ENCODE measurements around the gene MFAP5.
A peak's percentile ranks its signal among the peaks of the same experiment; 100 is the strongest.

MFAP5 gene

DNA sequence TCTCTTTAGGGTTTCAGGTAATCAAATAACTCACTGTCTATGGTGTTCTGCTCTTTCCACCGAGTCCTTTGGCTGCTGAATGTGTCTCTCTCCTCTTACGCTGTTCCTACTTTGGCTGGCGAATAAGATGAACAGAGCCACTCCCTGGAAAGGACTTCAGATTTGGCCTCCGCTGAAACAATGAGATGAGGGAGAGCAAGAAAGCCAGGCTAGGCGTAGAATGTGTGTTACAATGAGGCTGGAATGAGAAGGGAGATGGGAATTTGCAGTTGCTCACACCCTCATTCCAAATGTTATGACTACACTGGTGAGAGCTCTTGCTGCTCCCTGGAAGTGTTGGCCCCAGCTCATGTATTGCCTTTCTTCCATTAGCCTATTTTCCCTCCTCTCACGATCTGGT lies at the start of gene MFAP5:
Gene MFAP5 (minus strand): TSS at position 234 of the 400 bp plus-strand sequence. CDS start 722 bp downstream, outside the sequence.
- DNase-seq = no peak

DNA sequence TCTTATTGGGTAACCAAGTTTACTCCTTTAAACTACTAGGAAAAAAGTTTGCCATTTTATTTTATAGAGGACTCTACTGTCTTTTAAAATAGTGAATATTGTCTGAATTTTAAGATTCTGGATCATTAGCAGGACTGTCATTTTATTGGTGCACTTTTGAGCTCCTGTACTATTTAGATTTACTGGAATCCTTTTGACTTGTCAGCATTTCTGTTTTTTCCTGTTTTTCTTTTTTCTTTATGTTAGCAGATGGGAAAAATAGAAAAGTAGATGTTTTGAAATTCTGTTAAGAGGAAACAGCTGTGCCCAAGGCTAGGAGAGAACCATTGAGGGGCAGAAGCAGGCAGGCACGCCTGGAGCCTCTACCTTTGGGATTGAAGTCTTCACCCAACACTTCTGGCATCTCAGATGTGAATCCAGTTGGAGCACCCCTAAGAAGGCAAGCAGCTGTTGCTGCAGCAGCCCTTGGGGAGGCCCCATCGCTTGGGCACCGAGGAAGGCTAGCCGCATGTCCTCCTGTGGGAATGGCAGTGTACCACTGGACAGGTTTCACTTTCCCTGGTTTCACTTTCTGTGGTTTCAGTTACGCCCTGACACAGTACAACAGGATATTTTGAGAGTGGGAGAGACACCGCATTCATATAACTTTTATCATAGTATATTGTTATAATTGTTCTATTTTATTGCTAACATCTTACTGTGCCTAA lies 46.7 kb upstream of the MFAP5 start:
- no peak for DNase-seq

GRCh38 chr12:8702159-8702558 lies 39.5 kb upstream of the MFAP5 start:
- DNase-seq = no peak

- DNase-seq = no peak
Observed at GRCh38 chr12:8701046-8701660, 38.5 kb upstream of the MFAP5 start.

GRCh38 chr12:8699714-8700113 lies 37.1 kb upstream of the MFAP5 start:
- DNase-seq = no peak

GRCh38 chr12:8698879-8699278 lies 36.3 kb upstream of the MFAP5 start:
- no peak for DNase-seq

- no peak for DNase-seq
Observed at GRCh38 chr12:8698132-8698851, 35.7 kb upstream of the MFAP5 start.

DNA sequence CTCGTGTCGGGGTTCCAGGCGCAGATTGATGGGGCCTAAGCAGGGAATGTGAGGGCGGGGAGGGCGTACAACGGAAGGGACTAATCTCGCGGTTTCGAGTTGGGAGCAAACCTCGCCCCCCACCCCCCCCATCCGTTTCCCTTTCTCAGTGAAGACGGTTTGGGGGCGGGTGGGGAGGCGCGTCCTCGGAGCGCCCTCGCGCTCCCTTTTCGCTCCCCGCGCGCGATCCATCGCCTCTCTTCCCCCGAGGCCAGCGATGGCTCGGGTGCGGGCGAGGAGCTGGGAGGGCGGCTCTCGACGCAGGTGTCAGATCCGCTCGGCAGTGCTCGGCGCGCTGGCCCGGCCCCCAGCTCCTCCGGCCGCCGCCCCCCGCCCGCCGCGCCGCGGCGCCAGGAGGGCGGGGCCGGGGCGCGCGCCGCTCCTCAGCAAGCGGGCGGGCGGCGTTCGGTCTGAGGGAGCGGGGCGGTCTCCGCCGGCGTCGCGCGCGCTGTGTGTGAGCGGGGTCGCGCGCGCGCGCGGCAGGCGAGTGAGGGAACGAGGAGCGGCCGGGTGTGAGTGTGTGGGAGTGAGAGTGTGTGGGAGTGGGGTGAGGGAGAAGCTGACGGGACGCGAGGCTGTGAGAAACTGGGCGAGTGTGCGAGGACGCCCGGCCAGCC lies 35.0 kb upstream of the MFAP5 start, which contains the start of gene RIMKLB:
Gene RIMKLB (plus strand): TSS at position 516 of the 656 bp plus-strand sequence. CDS start 15,876 bp downstream, outside the sequence.
- peak; percentile 60 for DNase-seq

- no peak for DNase-seq
Observed at GRCh38 chr12:8697120-8697475, 34.5 kb upstream of the MFAP5 start.

DNA sequence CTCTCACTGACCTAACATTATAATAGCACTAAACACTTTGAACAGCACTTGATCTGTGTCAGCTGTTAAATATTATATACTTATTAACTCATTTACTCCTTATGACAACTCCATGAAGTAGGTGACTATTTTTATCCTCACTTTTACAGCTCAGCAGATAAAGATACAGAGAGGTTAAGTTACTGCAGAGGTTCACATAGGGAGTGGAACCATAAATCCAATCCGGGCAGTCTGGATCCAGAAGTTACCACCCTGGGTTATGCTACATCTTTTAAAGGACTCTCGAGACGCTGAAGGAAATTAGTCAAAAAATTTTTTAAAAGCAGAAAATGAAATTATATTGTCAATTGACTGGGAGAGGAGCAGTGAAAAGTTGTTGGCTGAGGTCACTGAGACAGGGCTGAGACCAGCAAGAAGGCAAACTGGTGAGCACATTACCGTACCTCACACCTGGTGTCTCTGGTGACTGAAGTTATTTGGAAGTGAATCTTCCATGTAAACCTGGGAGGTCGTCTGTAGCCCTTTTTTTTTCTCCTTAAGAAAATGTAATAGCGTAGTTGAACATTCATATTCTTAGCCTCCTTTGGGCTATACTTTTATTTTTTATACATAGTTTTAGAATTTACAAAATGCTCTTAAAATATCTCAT lies 33.9 kb upstream of the MFAP5 start:
- DNase-seq = no peak

DNA sequence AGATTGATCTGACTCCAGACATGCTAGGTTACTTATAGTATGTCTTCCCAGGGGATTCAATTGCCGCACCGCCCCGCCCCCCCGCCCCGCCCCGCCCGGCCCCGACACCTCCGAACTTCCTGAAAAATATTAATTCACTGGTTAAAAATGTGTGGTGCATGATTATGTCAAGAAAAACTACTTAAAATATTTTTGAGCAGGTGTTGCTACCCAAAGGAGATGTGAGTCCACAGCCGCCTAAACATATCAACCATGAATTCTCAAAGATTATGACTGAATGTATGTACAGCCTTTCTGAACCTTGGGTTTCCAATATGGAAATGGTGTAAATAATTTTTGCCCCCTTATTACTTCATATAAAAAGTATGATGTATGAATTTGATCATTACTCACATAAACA lies 32.5 kb upstream of the MFAP5 start:
- DNase-seq = no peak

- no peak for DNase-seq
Observed at GRCh38 chr12:8692573-8692972, 29.9 kb upstream of the MFAP5 start.

GRCh38 chr12:8689681-8690080 lies 27.1 kb upstream of the MFAP5 start:
- DNase-seq = no peak

DNA sequence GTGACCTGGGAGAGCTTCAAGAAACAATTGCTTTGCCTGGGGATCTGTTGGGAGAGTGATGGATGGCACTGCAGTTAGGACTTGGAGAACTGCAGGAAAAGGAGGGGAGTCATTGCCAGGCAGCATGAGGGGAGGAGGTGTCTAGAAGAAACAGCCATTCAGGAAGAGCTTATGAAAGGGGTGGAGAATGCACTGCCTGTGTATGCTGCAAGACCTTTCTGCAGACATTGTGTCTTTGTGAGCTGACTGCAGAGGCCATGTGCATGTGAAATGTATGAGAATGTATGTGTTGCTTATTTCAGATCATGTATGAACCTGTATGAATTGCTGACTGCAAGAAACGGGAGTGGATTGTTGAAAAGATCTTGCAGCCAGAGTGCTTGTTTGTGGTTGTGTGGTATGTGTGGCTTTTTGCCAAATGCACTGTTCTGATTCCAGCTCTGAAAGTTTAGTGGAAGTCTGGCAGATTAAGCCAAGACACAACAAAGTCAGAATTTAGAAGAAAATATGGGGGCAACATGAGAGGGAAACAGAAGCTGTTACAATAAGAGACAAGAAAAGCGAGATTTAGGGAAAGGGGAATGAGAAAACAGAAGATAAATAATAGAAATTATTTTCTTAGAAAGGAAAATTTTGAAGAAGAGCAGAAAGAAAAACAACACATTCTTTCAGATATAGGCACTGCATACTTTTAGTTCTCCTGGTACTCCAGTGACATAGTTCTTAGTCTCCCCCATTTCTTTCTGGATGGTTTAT lies 25.4 kb upstream of the MFAP5 start:
- peak; percentile 70 for DNase-seq

DNA sequence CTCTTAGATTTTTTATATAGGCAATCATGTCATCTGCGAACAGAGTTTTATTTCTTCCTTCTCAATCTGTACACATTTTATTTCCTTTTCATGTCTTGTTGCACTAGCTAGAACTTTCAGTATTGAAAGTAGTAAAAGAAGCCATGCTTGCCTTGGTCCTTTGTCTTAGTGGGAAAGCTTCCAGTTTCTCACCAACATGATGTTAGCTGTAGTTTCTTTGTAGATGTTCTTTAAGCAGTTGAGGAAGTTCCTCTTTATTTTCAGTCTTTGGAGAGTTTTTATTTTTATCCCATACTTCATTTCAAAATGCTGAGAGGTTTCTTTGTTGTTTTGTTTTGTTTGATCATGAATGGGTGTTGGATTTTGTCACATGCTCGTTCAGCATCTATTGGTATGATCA lies 22.4 kb upstream of the MFAP5 start:
- DNase-seq = no peak

GRCh38 chr12:8681129-8681884 lies 18.7 kb upstream of the MFAP5 start:
- DNase-seq = no peak

- DNase-seq = no peak
Observed at GRCh38 chr12:8680533-8680932, 17.9 kb upstream of the MFAP5 start.

- DNase-seq = no peak
Observed at GRCh38 chr12:8678661-8679111, 16.1 kb upstream of the MFAP5 start.

GRCh38 chr12:8677362-8677761 lies 14.7 kb upstream of the MFAP5 start:
- DNase-seq = no peak

GRCh38 chr12:8676651-8677050 lies 14.0 kb upstream of the MFAP5 start:
- DNase-seq = no peak

GRCh38 chr12:8675591-8676036 lies 13.0 kb upstream of the MFAP5 start:
- DNase-seq = no peak

Measured in RPMI8226 (cell line).